Trophoblast cell (in vitro differentiated cells and primary cell): ENCODE results near the gene NF2.

Source experiments
- DNase-seq, 2 donors: peaks; one replicate each; pipeline ENCODE4 v3.0.0-alpha.2; 2016
- H2AFZ ChIP-seq: 2 replicates; pipeline ENCODE4 v1.6.1; 2013; ENCODE audit warnings: low read length, moderate library complexity, mild to moderate bottlenecking; ENCODE audit not compliant: insufficient read depth, poor library complexity
- H2AK5ac ChIP-seq: 2 replicates; pipeline ENCODE4 v1.6.1; 2013; ENCODE audit warnings: mild to moderate bottlenecking, low read length
- H2BK120ac ChIP-seq: 2 replicates; pipeline ENCODE4 v1.6.1; 2013; ENCODE audit warnings: low read length, mild to moderate bottlenecking, moderate library complexity; ENCODE audit not compliant: insufficient read depth, poor library complexity
- H2BK12ac ChIP-seq: 2 replicates; pipeline ENCODE4 v1.6.1; 2013; ENCODE audit warnings: mild to moderate bottlenecking, low read length, moderate library complexity
- H2BK5ac ChIP-seq: 2 replicates; pipeline ENCODE4 v1.6.1; 2013; ENCODE audit warnings: low read length, low read depth, moderate library complexity, mild to moderate bottlenecking; ENCODE audit not compliant: poor library complexity
- H3K14ac ChIP-seq: 2 replicates; pipeline ENCODE4 v1.6.1; 2013; ENCODE audit warnings: mild to moderate bottlenecking, low read length
- H3K18ac ChIP-seq: 2 replicates; pipeline ENCODE4 v1.6.1; 2013; ENCODE audit warnings: mild to moderate bottlenecking, low read length
- H3K23ac ChIP-seq: 2 replicates; pipeline ENCODE4 v1.6.1; 2013; ENCODE audit warnings: low read length
- H3K27ac ChIP-seq: 2 replicates; pipeline ENCODE4 v1.5.1; 2013; ENCODE audit warnings: low read depth, mild to moderate bottlenecking, inconsistent platforms, low read length, moderate library complexity
- H3K27me3 ChIP-seq: 2 replicates; pipeline ENCODE4 v1.6.1; 2013; ENCODE audit warnings: inconsistent platforms, mild to moderate bottlenecking, low read length, moderate library complexity; ENCODE audit not compliant: insufficient read depth
- H3K36me3 ChIP-seq, 2 experiments: 1 replicate in 1 of 2; 2 replicates in 1 of 2; pipeline ENCODE4 v1.6.1; 2013; ENCODE audit warnings: low read length in 2 of 2, mild to moderate bottlenecking in 2 of 2, moderate library complexity in 1 of 2; ENCODE audit not compliant: insufficient read depth in 2 of 2, control insufficient read depth in 1 of 2
- H3K4ac ChIP-seq: 2 replicates; pipeline ENCODE4 v1.6.1; 2013; ENCODE audit warnings: low read depth, mild to moderate bottlenecking, low read length, moderate library complexity
- H3K4me1 ChIP-seq, 2 experiments: 1 replicate in 1 of 2; 2 replicates in 1 of 2; pipeline ENCODE4 v1.6.1; 2013; ENCODE audit warnings: low read length in 2 of 2, mild to moderate bottlenecking in 2 of 2, moderate library complexity in 1 of 2; ENCODE audit not compliant: insufficient read depth in 2 of 2, control insufficient read depth in 1 of 2
- H3K4me2 ChIP-seq: 2 replicates; pipeline ENCODE4 v1.6.1; 2013; ENCODE audit warnings: inconsistent platforms, mild to moderate bottlenecking, low read length, moderate library complexity
- H3K4me3 ChIP-seq: 2 replicates; pipeline ENCODE4 v1.5.1; 2013; ENCODE audit warnings: mild to moderate bottlenecking, low read depth, low read length, inconsistent platforms
- H3K79me1 ChIP-seq: one replicate; pipeline ENCODE4 v1.6.1; 2013; ENCODE audit warnings: low read length
- H3K79me2 ChIP-seq: 2 replicates; pipeline ENCODE4 v1.6.1; 2013; ENCODE audit warnings: low read length, mild to moderate bottlenecking; ENCODE audit not compliant: control insufficient read depth, insufficient read depth, poor library complexity
- H3K9ac ChIP-seq: 2 replicates; pipeline ENCODE4 v1.6.1; 2013; ENCODE audit warnings: mild to moderate bottlenecking, low read length
- H3K9me3 ChIP-seq: 2 replicates; pipeline ENCODE4 v1.6.1; 2013; ENCODE audit warnings: low read depth, mild to moderate bottlenecking, control low read depth, inconsistent platforms, low read length; ENCODE audit not compliant: insufficient read depth
- H4K12ac ChIP-seq: 2 replicates; pipeline ENCODE4 v1.6.1; 2013; ENCODE audit warnings: low read depth, mild to moderate bottlenecking, low read length, moderate library complexity
- H4K8ac ChIP-seq: 2 replicates; pipeline ENCODE4 v1.6.1; 2013; ENCODE audit warnings: low read depth, mild to moderate bottlenecking, low read length, moderate library complexity
- H4K91ac ChIP-seq: one replicate; pipeline ENCODE4 v1.6.1; 2013; ENCODE audit warnings: low read depth, mild to moderate bottlenecking, low read length, moderate library complexity
- WGBS: extraction: QIAGEN DNeasy Blood & Tissue Kit; methylation state at CpG from one replicate; pipeline ENCODE4 v1.1.7; 2013; ENCODE audit warnings: missing lambda C conversion rate; ENCODE audit not compliant: insufficient read length, insufficient coverage; ENCODE audit errors: extremely low coverage; 5-methylcytosine and 5-hydroxymethylcytosine counted together

Gene NF2

DNA sequence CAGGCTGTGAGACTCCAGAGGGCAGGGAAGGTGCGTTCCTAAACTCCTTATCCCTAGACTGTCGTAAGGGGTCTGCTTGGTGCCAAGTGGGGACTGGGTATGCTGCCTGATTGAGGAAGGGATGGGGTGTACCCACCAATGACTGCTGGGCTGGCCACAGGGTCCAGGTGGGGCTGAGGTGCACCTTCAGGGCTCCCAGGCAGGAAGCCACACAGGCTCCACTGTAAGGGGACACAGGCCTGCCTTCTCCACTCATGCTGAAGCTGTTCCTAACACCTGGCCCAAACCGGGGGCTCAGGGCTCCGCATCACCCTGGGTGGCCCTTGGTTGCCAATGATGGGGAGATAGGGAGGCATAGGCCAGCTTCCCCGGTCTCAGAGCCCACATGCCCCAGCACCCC, 136.8 kb downstream of the NF2 start:
- Histone ChIP-seq H3K4ac (no peak overlapping the region), H3K9ac (no peak overlapping the region), H3K18ac (no peak overlapping the region), H3K9me3 (peaks cover 4% of the 10 kb centered on the region), H3K36me3 (peaks cover 0 to 5% of the 10 kb centered on the region in 2 experiments), H3K27me3 (no peaks in the 10 kb centered on the region), H2AK5ac (no peak overlapping the region), H4K12ac (no peak overlapping the region), H3K4me3 (no peak overlapping the region), H3K79me1 (no peaks in the 10 kb centered on the region), H3K4me1 (no peaks in the 10 kb centered on the region), H4K8ac (no peak overlapping the region), H3K27ac (no peak overlapping the region), H3K4me2 (no peak overlapping the region), H2BK5ac (no peak overlapping the region), H2BK120ac (no peak overlapping the region), H3K79me2 (no peaks in the 10 kb centered on the region), H4K91ac (no peak overlapping the region), H2AFZ (no peak overlapping the region), H3K23ac (no peak overlapping the region), H3K14ac (no peak overlapping the region), H2BK12ac (no peak overlapping the region)
- no CpG with 5 or more reads among the region's 5 CpGs for WGBS
- no peak for DNase-seq

DNA sequence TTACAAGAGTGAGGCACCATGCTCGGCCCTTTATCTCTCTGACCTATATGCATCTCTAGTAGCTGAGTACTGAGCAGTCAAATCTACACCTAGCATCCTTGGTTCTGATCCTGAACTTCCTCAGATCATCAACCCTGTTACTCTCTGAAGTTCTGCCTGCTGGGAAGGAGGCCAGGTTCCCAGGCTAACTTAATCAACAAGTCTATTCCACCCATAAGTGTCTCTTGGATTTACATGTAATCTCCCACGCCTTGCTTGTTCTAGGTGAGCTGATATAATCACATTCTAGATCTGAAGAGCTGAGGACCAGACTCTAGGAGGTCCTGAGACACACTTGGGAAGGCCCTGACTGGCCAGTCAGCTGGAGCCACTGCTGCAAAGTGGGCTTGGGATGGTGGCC, 138.5 kb downstream of the NF2 start:
- H3K23ac ChIP-seq = no peak overlapping the region
- no peak overlapping the region for H3K14ac ChIP-seq
- no peak overlapping the region for H3K27ac ChIP-seq
- H3K4me2 ChIP-seq = no peak overlapping the region
- no peak overlapping the region for H2AFZ ChIP-seq
- H2BK120ac ChIP-seq = no peak overlapping the region
- H3K4me3 ChIP-seq = no peak overlapping the region
- H3K18ac ChIP-seq = no peak overlapping the region
- H3K79me1 ChIP-seq = no peaks in the 10 kb centered on the region
- no peak overlapping the region for H3K9ac ChIP-seq
- H2AK5ac ChIP-seq = no peak overlapping the region
- no peak for DNase-seq
- H4K8ac ChIP-seq = no peak overlapping the region
- H3K79me2 ChIP-seq = no peaks in the 10 kb centered on the region
- whole genome bisulfite sequencing = no CpG with 5 or more reads among the region's 2 CpGs
- H3K36me3 ChIP-seq = peaks cover 3 to 5% of the 10 kb centered on the region in 2 experiments
- H3K4ac ChIP-seq = no peak overlapping the region
- no peak overlapping the region for H4K91ac ChIP-seq
- no peaks in the 10 kb centered on the region for H3K4me1 ChIP-seq
- peaks cover 4% of the 10 kb centered on the region for H3K9me3 ChIP-seq
- no peak overlapping the region for H2BK12ac ChIP-seq
- H3K27me3 ChIP-seq = no peaks in the 10 kb centered on the region
- H2BK5ac ChIP-seq = no peak overlapping the region
- no peak overlapping the region for H4K12ac ChIP-seq

DNA sequence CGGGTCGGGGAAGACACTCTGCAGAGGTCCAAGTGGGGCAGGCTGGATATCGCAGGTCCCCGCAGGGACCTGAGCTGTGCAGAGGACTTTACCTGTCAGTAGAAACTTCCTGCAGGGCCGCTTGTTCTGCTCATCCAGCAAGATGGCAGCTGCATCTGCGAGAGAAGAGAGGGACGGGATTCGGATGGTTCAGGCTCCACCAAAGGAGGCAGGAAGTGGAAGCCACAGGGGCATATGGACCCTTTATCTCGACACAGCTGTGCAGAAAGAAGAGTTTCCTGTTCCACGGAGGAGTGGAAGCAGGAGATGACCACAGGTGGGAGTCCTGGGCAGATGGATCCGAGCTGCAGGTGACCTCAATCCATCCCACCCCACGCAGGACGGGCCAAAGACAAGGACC, 138.9 kb downstream of the NF2 start:
- H3K23ac ChIP-seq = no peak overlapping the region
- no peak overlapping the region for H2AFZ ChIP-seq
- H3K4me2 ChIP-seq = no peak overlapping the region
- H3K4me3 ChIP-seq = no peak overlapping the region
- WGBS = no CpG with 5 or more reads among the region's 13 CpGs
- H2BK120ac ChIP-seq = no peak overlapping the region
- H3K79me2 ChIP-seq = no peaks in the 10 kb centered on the region
- DNase-seq = no peak
- H3K14ac ChIP-seq = no peak overlapping the region
- no peaks in the 10 kb centered on the region for H3K27me3 ChIP-seq
- peaks cover 4% of the 10 kb centered on the region for H3K9me3 ChIP-seq
- no peak overlapping the region for H2AK5ac ChIP-seq
- no peaks in the 10 kb centered on the region for H3K4me1 ChIP-seq
- H3K9ac ChIP-seq = no peak overlapping the region
- H3K36me3 ChIP-seq = peaks cover 3 to 5% of the 10 kb centered on the region in 2 experiments
- no peak overlapping the region for H3K18ac ChIP-seq
- H4K12ac ChIP-seq = no peak overlapping the region
- no peak overlapping the region for H3K4ac ChIP-seq
- H3K27ac ChIP-seq = no peak overlapping the region
- H2BK5ac ChIP-seq = no peak overlapping the region
- no peak overlapping the region for H4K8ac ChIP-seq
- no peaks in the 10 kb centered on the region for H3K79me1 ChIP-seq
- no peak overlapping the region for H2BK12ac ChIP-seq
- no peak overlapping the region for H4K91ac ChIP-seq

DNA sequence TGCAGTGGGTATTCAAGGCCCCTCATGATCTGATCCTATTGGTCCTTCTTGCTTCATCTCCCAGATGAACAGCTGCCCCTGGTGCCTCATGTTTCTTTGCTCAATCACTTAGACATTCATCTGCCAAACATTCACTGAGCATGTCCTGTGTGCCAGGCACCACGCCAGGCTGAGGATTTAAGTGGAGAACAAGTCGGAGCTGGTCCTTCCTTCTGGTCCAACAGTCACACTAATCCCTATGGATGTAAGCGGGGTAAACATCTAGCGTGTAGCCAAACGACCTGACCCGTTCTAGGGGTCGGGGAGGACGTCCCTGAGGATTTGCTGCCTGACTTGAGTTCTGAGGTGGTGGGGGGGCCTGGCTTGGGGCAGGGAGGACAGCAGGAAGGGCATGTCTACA, 141.5 kb downstream of the NF2 start:
- Histone ChIP-seq H3K18ac (no peak overlapping the region), H2BK5ac (no peak overlapping the region), H3K14ac (no peak overlapping the region), H3K4me1 (no peaks in the 10 kb centered on the region), H4K12ac (no peak overlapping the region), H3K79me2 (no peaks in the 10 kb centered on the region), H3K27me3 (no peaks in the 10 kb centered on the region), H3K9ac (no peak overlapping the region), H2BK120ac (no peak overlapping the region), H3K4me3 (no peak overlapping the region), H2BK12ac (no peak overlapping the region), H3K4me2 (no peak overlapping the region), H4K8ac (no peak overlapping the region), H2AK5ac (no peak overlapping the region), H3K23ac (no peak overlapping the region), H3K4ac (no peak overlapping the region), H3K36me3 (peaks cover 3 to 13% of the 10 kb centered on the region in 2 experiments), H2AFZ (no peak overlapping the region), H3K27ac (no peak overlapping the region), H3K79me1 (no peaks in the 10 kb centered on the region), H4K91ac (no peak overlapping the region), H3K9me3 (no peaks in the 10 kb centered on the region)
- WGBS = no CpG with 5 or more reads among the region's 8 CpGs
- no peak for DNase-seq
